NCI-H1092 treated with DMSO at 0.1 percent for 48 hours (cell line): Measurements from ENCODE around the gene CKAP5.
A peak's percentile ranks its signal among the peaks of the same experiment; 100 is the strongest.
"Not testable (repeated sequence)": the region's sequence is repeated elsewhere in the genome, so short reads cannot be mapped to it uniquely, and the experiment has no call there.

Experiments
- DNase-seq: peaks from one replicate; lab custom pipeline; 2025; lab: John Stamatoyannopoulos, UW

Gene CKAP5

GRCh38 chr11:46726206-46726862 is 119.7 kb downstream of the CKAP5 start:
- DNase-seq: no peak

GRCh38 chr11:46725338-46726205 is 120.5 kb downstream of the CKAP5 start:
- DNase-seq: no peak

- peak; percentile 7 for DNase-seq
Measured at GRCh38 chr11:46724088-46724487, 122.0 kb downstream of the CKAP5 start.

GRCh38 chr11:46723359-46723680 is 122.8 kb downstream of the CKAP5 start:
- DNase-seq: no peak

GRCh38 chr11:46722566-46723358 is 123.3 kb downstream of the CKAP5 start:
- no peak for DNase-seq

GRCh38 chr11:46721286-46721685 is 124.8 kb downstream of the CKAP5 start:
- DNase-seq: no peak

- no peak for DNase-seq
Measured at GRCh38 chr11:46719543-46720218, 126.4 kb downstream of the CKAP5 start.

GRCh38 chr11:46719048-46719542 is 127.0 kb downstream of the CKAP5 start, which contains the start of gene F2:
TSS of gene F2 (plus strand) at chr11:46719213. CDS start at chr11:46719236, 23 bp downstream.
- no peak for DNase-seq

GRCh38 chr11:46718155-46719019 is 127.7 kb downstream of the CKAP5 start:
- DNase-seq: peak; percentile 39

- not testable (repeated sequence) for DNase-seq
Measured at GRCh38 chr11:46717825-46718154, 128.3 kb downstream of the CKAP5 start.

GRCh38 chr11:46712874-46713576 is 133.1 kb downstream of the CKAP5 start:
- no peak for DNase-seq

GRCh38 chr11:46711303-46711702 is 134.8 kb downstream of the CKAP5 start:
- no peak for DNase-seq

GRCh38 chr11:46710821-46711269 is 135.2 kb downstream of the CKAP5 start:
- no peak for DNase-seq

- DNase-seq: not testable (repeated sequence)
Measured at GRCh38 chr11:46709351-46709750, 136.7 kb downstream of the CKAP5 start.

- no peak for DNase-seq
Measured at GRCh38 chr11:46706886-46707285, 139.2 kb downstream of the CKAP5 start.

GRCh38 chr11:46705070-46705688 is 140.9 kb downstream of the CKAP5 start:
- no peak for DNase-seq

GRCh38 chr11:46701078-46701654 is 144.9 kb downstream of the CKAP5 start:
- no peak for DNase-seq

GRCh38 chr11:46700241-46701077 is 145.6 kb downstream of the CKAP5 start, which contains the start of the genes ARHGAP1 and ZNF408:
TSS of gene ARHGAP1 (minus strand) at chr11:46700619. CDS start at chr11:46696107, 4,512 bp downstream.
TSS of gene ZNF408 (plus strand) at chr11:46701031. CDS start at chr11:46701048, 17 bp downstream.
- peak; percentile 99 for DNase-seq
